ENCODE data around the gene NPAS2. TPM values are rescaled to one million over a fixed set of nuclear protein-coding genes. Genes with fewer than 3 reads are reported as not detected.
A peak's percentile ranks its signal among the peaks of the same experiment; 100 is the strongest.

Gene NPAS2
- polyA plus RNA-seq, 1 donor, result 10.6 TPM

DNA sequence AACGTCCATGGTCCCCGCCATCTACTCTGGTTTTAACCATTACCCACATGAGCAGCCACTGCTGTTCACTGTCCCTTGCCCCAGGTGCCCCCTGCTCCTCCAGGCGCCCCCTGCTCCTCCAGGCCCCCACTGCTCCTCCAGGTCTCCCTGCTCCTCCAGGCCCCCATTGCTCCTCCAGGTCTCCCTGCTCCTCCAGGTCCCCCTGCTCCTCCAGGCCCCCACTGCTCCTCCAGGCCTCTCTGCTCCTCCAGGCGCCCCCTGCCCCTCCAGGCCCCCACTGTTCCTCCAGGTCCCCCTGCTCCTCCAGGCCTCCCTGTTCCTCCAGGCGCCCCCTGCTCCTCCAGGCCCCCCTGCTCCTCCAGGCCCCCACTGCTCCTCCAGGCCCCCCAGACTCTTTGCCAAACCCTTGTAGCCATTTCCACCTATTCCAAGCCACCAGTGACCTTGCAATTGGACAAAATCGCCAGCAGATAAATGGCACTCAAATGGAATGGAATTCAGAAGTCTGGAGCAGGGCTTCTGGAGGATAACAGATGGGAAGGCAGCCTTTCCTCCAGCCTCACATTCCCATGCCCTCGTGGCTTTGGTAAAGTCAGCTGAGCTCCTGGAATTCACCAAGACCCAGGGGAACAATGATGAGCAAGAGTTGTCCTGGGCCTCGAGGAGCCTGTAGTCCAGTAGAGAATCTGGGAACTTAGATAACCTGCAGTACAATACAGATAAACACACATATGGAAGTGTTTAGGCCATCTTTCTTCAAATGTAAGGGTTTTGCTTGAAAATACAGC lies 168.9 kb downstream of the NPAS2 start:
- DNase-seq (ENCODE audit: low read depth), result no peak

DNA sequence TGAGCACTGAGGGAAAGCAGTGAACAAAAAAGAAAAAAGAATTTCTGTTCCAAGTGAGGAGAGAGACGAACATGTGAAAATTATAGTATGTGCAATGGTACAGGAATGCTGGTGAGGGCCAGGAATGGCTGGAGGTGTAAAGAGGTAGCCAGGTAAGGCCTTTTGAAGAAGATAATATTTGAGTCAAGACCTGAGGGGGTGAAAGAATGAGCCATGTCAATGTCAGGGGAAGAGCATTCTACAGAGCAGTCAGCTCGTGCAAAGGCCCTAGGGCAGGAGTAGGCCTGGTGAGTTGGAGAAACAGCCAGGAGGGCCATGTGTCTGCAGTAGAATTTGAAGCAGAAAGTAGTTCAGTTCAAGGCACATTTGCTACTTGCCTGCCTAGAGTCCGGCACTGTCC lies 169.7 kb downstream of the NPAS2 start:
- DNase-seq (ENCODE audit: low read depth), result no peak

DNA sequence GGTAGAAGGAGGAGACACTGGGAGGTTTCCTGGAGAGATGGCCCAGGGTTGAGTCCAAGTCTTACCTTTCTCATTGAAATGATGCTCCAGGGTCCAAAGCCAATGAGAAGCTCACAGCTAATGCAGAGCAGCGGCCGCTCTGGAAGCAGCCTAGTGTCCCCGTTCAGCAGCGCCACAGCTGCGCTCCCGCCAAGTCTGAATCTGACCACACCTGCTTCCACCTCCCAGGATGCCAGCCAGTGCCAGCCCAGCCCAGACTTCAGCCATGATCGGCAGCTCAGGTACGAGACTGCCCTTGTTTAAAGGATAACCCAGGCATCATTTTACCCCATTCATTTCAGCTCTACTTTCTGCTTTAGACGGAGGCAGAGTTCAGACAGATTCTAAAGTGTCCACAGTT lies 170.2 kb downstream of the NPAS2 start:
- DNase-seq (ENCODE audit: low read depth), result no peak

DNA sequence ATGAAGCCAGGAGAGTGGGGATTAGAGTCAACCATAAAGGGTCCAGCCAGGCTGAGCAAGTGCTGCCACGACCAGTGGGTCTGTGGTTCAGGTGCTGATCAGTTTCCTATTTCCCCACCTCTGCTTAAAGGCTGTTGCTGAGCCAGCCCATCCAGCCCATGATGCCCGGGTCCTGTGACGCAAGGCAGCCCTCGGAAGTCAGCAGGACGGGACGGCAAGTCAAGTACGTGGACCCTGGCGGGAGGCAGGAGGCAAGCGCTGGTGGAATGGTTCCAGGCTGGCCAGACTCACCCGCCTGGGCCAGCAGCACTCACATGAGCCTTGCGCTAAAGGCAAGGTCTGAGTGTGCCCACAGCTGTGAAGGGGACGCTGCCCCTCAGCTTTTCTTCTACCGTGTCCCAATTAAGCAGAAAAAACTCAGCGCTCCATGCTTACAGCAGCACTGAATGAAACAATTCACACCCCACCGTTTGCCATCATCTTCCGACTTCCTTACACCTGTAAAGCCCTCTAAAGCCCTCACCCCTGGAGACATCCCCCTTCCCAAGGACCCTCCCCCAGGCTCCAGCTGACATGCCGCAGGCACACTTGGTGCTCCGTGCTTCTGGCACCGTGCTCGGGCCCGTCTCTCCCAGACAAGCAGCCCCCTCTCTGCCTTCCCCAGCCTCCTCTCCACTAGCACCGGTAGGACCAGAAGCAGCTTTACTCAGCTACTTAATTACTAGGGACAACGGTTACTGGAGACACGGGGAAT lies 170.9 kb downstream of the NPAS2 start:
- no peak for DNase-seq (ENCODE audit: low read depth)

DNA sequence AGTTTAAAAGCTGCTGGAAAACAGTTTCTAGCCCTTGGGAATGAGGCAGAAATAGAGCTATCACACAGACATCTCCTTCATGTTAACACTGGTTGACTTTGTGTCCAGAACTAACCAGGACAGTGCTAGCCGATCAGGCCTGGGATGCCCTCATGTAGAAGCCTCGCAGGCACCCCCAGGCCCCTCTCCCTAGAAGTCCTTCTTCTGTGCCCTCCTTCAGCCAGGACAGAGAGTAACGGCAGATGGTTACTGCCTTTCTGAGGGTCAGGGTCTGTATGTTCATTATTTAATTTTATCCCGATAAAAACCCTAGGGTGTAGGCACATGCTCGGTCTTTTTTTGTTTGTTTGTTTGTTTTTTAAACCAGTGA lies 171.4 kb downstream of the NPAS2 start:
- DNase-seq (ENCODE audit: low read depth), result no peak

DNA sequence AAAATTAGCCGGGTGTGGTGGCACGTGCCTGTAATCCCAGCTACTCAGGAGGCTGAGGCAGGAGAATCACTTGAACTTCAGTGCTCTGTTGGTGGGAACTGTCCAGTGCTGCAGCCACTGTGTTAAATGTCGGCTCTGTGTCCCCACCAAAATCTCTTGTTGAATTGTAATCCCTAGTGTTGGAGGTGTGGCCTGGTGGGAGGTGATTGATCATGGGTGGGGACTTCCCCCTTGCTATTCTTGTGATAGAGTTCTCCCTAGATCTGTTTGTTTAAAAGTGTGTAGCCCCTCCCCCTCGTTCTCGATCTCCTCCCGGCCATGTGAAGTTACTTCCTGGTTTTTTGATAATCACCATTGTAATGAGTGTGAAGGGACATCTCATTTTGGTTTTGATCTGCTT lies 172.3 kb downstream of the NPAS2 start:
- DNase-seq (ENCODE audit: low read depth), result no peak

DNA sequence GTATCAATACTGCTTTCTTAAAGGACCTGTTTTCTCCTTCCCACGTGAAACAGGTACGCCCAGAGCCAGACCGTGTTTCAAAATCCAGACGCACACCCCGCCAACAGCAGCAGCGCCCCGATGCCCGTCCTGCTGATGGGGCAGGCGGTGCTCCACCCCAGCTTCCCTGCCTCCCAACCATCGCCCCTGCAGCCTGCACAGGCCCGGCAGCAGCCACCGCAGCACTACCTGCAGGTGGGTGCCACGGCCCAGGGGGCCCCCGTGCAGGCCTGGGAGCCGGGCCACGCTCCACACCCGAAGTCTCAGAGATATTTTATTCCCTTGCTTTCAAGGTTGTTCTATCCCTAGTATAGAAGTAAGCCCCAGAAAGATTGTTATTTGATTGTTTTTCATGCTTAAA lies 173.4 kb downstream of the NPAS2 start:
- no peak for DNase-seq (ENCODE audit: low read depth)

DNA sequence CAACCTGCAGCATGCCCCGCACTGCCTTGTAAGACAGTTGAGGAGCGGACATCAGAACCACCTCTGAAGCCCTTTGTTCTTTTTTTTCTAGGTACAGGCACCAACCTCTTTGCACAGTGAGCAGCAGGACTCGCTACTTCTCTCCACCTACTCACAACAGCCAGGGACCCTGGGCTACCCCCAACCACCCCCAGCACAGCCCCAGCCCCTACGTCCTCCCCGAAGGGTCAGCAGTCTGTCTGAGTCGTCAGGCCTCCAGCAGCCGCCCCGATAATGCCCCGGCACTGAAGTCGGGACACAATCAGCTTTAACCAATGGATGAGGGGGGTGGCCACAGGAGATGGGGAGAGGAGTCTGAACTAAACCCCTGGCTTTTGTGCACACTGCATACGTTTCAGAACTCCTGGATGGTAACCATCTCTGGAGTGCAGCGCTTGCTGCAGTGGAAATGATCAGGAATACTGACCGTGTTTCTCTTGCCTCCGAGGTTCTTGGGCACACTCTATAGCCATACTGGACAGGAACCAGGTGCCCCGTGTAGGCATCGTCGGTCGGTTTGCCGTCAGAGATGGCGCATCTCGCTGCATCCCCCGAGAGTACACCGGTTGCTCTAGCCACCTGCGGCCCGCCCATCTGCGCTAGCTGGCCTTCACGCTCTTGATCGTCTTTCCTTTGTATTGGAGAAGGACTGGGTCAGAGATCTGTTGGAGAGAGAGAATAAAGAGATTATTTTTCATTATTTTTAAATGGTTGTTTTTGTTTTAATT lies 175.6 kb downstream of the NPAS2 start:
- DNase-seq (ENCODE audit: low read depth), result no peak

DNA sequence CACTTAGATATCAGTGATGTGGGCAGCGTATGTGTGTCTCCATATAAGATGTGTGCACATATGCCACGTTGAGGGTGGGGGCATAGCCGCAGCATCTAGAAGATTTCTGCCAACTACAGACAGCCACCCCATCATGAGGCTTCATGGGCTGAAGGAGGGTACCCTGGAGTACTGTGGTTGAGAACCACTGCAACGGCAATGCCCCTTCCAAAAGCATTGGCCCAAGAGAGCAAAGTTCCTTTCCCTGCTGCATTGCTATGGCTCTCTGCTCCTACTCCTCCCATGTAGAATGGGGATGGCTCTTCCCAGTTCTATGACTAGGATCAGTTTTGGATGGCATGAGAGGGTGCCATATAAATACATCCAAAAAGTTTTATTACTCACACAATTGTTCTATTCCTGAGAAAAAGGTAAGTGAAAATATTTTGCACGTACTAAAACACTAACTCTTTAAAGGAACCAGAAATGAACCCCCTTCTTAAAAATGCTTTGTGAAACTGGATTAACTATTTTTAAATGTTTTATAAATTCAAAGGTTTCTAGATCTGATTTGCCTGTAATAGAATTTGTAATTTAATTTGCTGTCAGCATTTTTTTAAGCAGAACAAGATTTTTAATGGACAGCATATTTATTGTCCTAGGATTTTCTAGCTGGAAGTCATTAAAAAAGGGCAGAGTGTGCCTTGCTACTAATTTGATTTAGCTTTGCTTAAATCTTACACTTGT lies 177.7 kb downstream of the NPAS2 start:
- DNase-seq (ENCODE audit: low read depth), result no peak

DNA sequence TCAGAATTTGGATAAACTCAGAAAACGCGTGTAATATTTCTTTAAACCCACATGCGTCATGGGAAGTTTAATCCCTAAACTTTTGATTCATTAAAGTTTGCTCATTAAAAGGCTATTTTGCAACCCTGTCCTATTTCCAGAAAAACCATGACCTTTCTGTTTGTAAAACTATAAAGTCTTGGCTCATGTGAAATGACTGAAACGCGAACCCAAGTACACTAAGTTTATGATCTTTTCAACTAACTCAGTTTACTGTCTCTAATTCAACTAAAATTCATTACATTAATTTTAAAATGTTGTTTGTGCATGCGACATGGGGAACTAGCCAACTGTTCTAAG lies 178.3 kb downstream of the NPAS2 start:
- DNase-seq (ENCODE audit: low read depth), result no peak

DNA sequence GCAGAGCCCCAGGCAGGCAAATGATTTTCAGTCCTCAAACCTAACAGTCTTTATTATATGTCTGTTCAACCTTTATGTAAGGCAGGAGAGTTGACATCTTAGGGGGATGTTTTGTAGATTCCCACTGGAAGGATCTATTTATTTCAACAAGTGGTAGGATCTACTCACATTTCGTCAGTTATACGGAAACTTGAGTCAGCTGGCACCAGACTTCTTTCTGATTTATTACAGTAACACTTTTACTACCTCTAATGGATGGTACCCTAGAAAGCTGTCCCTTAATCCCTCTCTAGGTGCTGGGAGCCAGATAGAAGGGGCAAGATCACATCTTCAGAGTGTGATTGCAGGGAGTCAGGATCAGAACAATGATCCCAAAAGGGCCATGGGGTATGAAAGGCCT lies 180.1 kb downstream of the NPAS2 start:
- DNase-seq (ENCODE audit: low read depth), result no peak

DNA sequence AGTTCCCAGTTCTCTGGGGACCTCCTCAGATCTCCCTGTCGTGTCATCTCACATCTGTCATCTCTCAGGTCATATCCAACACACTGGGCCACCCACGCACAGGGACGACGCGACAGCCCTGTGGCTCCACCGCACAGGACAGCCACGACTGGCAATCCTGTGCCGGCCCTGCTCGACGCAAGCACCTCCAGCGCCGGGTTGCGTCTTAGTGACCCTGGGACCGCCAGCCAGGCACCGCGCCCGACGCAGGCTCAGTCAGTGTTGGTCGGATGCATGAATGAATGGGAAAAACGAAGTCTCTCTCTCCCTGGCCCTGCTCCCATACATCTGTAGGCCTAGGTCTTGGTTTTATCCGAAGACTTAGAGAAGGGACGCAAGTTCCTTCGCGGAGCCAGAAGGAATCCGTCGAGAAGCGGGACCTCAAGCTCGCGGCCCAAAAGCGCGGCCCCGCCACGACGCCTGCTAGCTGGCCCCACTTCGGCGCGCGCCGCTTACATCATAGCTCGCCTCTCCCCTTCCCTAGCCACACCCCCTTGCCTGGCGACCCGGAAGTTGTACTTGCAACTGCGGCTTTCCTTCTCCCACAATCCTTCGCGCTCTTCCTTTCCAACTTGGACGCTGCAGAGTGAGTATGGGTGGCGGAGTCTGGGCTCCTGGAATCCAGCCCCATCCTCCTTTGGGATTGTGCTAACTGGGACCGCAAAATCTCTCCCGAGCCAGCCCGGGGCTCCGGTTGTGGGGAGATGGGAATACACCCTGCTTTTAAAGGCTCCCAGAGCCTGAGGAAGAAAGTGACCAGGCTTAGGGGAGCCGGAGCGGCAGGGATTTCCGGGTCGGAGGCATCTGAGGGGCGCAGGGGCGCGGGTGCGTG lies 182.0 kb downstream of the NPAS2 start, which contains the start of gene RPL31:
Gene RPL31, plus strand, starts transcription at position 599 of the 871 bp plus-strand sequence. CDS start 413 bp downstream, outside the sequence.
- DNase-seq (ENCODE audit: low read depth), result peak; percentile 96

DNA sequence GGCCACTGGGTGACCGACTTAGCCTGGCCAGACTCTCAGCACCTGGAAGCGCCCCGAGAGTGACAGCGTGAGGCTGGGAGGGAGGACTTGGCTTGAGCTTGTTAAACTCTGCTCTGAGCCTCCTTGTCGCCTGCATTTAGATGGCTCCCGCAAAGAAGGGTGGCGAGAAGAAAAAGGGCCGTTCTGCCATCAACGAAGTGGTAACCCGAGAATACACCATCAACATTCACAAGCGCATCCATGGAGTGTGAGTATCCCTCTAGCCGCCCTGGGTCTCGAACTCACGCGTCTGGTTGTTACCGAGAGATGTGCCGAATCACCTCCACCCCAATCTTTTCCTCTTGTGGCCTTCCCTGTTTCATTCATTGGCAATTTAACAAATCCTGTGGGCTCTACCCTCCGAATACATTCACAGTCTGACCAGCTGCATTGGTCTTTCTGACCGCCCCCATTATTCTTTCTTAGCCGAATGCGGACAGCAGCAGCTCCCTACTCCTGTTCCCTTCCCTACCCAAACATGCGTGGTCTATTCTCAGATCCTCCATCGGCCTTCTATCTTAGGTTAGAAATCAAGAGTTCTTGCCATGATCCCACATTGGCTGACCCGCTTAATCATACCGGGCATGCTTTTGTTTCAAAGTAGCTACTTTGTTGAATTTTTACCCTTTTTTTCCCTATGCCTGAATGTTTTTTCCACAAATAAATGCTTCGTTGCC lies 182.8 kb downstream of the NPAS2 start:
- no peak for DNase-seq (ENCODE audit: low read depth)

DNA sequence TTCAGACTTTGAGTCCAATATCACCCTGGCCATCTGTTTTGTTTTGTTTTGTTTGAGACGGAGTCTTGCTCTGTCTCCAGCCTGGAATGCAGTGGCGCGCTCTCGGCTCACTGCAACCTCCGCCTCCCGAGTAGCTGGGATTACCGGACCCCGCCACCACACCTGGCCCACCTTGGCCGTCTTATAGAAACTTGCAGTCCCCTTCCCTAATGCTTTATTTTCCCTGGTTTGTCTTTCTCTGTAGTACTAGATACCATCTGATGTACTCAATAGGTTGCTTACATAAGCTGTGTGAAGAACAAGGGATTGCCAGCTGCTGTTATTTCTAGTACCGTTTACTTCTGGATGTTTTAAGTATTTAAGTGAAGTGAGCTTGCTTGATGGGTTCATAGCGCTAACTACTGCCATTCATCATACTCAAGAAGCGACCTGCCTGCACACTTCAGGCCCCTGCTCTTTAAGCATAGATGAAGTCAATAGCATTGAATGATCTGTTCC lies 183.4 kb downstream of the NPAS2 start:
- DNase-seq (ENCODE audit: low read depth), result no peak

DNA sequence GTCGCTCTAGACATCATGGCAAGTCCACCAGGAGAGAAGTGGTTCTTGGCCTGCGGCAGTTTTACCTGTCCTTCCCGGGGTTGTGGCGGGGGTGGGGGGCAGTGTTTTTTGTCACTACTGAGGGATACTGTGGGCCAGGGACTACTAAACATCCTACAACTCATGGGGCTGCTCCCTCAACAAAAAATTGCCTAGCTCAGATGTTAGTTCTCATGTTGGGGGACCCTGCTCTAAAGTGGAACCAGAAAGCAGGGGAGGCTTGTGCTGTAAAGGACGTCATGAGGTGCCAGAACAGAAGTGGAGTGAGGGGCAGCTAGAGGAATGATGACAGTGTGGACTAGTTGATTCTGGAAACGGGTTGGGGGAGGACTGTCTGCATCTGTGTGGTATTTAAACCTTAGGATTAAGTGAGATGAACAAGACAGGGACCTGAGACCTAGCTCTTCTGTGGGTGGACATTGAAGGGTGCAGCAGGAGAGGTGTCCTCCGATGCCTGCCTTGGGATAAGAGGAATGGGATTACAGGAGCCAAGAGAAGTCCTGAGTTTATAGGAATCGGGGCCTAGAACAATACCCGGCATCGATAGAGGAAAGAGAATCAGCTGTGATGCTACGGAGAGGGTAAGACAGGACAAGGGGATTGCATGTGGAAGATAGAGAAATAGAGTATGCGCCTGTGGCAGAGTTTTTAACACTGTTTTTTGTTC lies 184.8 kb downstream of the NPAS2 start:
- no peak for DNase-seq (ENCODE audit: low read depth)

DNA sequence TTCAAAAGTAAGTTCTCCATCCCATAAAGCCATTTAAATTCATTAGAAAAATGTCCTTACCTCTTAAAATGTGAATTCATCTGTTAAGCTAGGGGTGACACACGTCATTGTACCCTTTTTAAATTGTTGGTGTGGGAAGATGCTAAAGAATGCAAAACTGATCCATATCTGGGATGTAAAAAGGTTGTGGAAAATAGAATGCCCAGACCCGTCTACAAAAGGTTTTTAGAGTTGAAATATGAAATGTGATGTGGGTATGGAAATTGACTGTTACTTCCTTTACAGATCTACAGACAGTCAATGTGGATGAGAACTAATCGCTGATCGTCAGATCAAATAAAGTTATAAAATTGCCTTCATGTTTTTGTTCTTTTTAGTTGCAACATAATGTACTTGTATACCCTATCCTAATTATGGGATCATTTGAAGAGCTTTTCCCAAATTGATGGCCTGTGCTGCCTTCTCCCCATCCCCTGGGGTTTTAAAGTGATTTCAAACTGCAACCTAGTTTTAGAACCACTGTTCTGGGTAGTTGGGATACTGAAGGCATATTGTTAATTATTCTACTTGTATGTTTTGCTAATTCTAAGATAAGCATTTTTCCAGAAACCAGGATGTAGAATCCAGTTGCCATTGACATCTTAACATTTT lies 186.3 kb downstream of the NPAS2 start:
- DNase-seq (ENCODE audit: low read depth), result no peak

DNA sequence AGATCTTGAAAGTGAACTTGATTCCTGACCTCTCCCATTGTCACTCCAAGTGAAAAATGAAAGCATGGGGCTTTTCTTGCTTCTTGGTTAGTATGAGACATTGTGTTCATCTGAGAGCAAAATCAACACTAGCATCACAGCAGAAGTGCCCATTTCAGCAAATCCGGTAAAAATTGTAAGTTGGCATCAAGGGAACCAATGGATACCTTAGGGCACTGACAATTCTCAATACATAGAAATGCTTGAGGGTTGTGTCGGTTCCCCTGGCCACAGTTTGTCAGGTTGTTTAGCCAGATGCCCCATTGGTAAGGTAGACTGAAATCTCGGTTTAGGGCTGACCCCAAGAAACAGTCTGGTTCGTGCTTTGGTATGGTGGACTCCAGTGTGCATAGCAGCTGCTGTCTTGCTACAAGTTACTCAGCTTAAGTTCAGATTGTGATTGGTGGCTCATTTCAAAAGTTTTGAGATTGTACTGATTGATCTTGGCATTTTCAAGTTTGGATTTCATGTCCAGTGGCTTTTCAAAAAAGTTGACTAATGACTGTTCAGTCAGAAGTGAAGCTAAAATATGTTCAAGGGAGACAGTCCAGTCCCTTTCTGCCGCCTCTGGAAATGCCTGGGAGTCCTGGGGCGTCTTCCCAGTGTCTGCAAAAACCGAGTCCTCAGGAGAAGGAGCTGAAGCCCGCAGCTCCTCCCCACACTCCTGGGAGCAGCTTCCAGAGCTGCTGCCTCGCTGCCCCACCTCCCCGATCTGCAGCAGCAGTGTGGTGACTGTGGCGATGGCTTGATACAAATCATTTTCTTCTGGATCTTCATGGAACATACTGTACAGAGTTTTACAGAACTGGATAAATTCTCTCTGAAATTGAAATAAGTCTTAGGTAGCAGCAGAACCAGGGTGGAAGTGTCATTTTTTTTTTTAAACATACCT lies 187.7 kb downstream of the NPAS2 start:
- no peak for DNase-seq (ENCODE audit: low read depth)

DNA sequence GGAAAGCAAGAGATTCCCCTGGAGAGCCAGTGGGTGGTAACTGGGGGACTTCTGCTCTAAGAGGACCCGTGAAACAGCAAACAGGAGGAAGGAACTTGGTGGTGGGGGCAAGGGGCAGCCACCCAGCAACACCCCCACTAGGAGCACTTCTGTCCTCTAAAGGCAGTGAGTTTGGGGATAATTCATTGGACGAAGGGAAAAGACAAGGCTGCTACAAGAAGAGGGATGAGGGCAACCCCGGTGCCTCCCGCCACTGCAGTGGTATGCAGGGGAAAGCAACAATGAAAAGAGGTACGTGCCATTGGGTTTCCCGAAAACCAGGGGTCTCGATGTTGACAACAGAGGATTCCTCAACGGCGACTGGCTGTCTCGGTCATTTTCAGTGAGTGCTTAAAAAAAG lies 191.2 kb downstream of the NPAS2 start:
- DNase-seq (ENCODE audit: low read depth), result no peak

Data from forelimb muscle (tissue), 1 donor.